Measurements from ENCODE around the gene CNTNAP2.

GRCh38 chr7:146639291-146639690 is 522.7 kb downstream of the CNTNAP2 start:
- no peak for TF ChIP-seq GATA2 (IDR thresholded peaks at IDR 0.05; ENCODE audit: low read depth, low read length)
- no peak for TF ChIP-seq GATA3 (IDR thresholded peaks at IDR 0.05; ENCODE audit: low read depth, low read length)
